NCI-H2107 treated with DMSO at 0.1 percent for 48 hours (cell line): Measurements from ENCODE around the gene TMEM208.
A peak's percentile ranks its signal among the peaks of the same experiment; 100 is the strongest.

ENCODE experiments used
- DNase-seq: peaks from one replicate; lab custom pipeline; 2025; ENCODE audit not compliant: unreplicated experiment; lab: John Stamatoyannopoulos, UW

TMEM208 gene

DNA sequence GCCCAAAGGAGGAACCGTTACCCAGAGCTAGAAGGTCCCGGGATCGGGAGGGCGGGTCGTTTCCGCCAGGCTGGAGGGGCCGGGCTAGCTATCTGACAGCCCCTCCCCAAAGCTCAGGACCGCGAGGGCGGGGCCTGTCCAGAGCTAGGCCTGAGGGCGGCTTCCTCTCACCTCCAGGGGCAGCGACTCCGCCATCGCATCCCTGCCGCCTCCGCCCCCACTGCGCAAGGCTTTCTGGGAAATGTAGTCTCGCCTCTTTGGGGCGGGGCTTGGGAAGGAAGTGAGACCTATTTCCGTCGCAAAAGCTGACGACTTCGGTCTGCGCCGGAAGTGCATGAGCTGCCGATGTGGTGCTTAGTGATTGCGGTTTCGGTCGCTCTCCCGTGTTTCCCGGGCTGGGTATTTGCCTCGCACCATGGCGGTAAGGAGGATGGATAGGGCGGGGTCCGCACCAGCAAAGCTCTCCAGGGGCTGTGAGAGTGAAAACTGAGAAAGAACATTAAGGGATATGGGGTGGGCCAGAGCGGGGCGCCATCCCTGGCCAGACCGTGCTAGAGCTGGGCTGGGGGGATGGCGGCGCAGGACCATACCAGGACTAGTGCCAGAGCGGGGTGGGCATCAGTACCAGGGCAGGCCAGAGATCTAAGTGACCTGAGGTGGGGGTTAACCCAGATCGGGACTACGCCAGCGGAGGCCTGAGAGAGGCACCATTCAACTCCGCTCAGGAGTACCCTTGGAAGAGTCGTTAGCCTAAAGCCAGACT, at the start of gene TMEM208:
TMEM208 (plus strand) TSS at position 327 of the 763 bp plus-strand sequence; CDS start at position 416, 89 bp downstream.
- DNase-seq = peak; percentile 87

DNA sequence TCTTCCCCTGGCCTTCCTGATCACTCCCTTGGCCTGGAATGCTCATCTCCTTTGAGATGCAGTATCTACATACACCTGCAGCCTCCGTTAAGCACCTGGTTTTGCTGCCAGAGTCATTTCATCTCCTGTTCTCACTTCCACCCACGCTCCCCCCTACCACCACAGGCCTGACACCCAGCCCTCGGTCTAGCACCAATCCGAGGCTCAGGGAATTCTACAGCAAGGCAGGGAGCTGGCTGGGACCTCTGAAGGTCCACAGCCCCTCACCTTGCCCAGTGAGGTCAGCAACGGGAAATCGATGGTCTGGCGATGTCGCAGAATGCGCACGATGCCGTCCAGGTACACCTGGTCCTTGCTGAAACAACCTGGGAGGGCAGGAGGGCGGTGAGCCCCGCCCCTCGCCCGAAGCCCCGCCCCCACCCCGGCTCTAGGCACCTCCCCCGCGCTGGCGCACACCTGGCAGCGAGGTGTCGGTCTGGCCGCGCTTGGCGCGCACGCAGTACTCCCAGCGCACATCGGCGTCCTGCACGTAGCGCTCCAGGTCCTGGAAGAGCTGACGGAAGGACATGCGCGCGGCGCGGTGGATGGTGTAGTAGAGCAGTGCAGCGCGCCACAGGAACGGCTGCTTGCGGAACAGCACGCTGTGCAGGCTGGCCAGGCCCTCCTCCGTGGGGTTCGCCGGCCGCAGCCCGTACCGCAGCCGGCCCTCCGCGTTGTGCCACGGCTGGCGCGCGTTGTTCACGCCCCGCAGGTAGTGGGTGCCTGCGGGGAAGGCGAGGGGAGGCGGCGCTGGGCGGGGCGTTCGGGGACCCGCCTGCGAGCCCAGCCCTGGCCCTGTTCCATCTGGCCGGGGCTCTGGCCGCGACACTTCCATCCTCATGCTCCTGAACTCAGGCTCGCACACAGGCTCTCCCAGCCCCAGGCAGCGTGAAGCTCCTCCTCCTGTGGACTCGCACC, 48.9 kb upstream of the TMEM208 start:
- DNase-seq = peak; percentile 58

DNA sequence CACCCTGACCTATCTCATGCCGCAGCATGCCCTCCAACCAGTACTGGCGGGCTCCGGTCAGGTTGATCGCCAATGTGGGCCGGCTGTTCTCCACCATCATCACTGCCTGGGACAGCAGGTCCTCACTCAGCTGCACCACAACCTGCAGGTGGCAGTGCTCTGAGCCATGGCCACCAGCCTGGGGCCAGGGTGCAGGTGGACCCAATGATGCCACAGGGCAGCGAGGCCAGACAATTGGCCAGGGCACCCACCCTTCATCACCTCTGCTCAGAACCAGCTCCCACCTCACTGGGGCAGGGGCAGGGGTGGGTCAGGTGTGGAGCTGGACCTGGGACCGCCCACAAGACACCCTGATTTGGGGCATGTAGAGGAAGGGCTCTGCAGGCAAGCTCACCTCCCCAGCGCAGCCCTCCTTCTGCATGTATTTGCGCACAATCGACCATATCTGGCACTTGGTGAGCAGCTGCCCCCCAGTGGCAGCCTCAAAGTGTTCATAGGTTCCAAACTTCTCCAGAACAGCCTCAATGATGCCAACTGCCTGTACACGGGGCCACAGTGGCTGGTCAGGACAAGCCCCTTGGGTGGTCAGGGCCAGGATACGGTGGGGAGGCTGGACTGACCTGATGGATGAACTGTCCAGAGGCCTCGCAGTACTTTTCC, 47.4 kb upstream of the TMEM208 start:
- DNase-seq = no peak

DNA sequence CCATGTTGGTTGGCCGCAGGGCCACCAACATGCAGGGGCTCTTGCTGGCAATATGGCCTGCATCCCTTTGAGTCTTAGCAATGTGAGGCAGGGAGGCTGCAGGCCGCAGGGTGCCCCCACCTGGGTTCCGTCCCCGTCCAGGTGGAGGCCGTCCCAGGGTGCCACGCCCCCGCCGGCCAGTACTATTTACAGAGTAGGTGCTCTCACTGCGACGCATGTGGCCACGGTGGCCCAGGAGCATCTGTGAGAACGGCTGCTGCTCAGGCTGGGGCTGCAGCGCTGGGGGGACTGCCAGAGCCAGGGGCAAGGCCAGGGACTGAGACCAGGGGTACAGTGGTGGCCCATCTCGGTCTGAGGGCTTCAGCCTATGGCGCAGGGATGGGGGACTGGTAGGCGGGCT, 46.8 kb upstream of the TMEM208 start:
- no peak for DNase-seq

DNA sequence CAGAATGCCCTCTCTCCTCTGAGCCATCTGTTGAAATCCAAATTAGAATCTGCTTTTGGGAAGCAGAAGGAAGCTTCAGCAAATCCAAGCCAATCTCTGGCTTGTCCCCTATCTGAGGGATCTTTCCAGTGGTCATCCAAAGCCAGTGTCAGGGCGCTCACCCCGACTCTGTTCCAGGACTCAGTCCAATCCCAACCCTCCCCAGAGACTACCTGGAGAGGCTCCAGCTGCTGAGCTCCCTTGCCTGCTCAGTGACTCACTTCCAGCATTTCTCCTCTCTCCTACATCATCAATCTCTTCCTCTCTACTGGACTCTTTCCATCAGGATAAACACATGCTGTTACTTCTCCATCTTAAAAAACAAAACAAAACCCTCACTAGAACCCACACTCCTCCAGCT, 45.6 kb upstream of the TMEM208 start:
- DNase-seq = no peak

DNA sequence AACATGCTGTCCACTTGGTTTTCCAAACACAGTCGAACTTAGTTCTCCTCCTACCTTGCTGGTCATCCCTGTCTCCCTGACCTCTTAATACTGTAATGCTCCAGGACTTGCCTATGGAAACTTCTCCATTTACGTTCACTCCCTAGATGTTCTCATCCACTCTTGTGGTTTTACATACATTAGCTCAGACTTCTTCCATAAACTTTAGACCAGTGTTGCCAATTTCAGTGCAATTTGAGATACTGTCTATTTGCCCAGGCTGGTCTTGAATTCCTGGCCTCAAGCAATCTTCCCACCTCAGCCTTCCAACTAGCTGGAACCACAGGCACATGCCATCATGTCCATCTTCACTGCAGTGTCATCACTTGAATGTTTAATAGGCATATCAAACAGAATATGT, 44.6 kb upstream of the TMEM208 start:
- no peak for DNase-seq

DNA sequence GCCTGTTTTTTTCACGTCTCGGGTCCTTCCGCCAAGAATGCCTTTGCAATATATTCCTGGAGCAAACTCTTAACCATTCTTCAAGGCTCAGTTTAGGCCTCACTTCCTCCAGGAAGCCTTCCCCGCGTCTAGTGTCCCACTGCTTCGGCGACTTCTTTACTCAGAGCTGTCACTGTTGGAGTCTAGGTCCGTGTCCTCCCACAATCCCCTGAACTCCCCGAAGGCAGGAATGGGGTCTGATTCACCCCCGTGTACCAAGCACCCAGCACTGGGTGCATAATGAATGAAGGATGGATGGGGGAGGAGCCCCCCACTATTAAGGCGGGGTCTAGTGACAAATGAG, 43.7 kb upstream of the TMEM208 start:
- no peak for DNase-seq

DNA sequence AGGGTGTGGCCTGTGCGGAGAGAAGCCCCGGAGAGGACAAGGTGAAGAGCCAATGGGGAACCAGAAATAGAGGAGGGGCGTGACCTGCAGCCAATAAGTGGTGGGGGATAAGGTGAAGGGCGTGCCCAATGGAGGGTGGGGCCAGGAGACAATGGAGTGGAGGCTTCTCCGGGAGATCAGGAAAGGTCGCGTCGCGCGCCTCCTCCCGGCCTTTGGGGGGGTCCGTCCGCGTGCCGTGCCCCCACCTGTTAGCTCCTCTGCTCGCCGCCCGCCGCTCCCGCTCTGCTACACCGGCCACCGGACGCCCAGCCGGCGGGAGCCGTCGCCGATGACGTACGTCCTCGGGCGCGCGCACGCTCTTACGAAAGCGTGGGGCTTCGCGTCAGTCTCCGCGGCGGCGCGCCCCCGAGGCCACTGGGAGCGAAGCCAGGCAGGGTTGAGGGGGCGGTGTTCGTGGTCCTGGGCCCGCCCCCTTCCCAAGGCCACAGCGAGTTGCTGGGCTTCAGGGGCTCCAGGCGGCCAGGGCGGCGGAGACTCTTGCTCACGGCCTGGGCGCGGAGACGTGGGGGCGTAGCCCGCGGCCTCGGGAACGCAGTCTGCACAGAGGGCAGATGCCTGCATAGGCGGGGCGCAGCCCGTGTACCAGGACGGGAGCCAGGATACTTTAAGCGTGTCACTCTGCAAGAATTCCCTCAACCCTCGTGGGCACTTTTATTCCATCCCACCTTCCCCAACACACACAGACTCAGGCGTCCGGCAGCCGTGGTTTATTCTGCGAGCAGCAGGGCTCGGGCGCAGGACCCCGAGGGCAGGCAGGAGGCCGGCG, 43.1 kb upstream of the TMEM208 start, which contains the start of gene MATCAP1:
MATCAP1 (minus strand) TSS at position 337 of the 826 bp plus-strand sequence. CDS start 3,353 bp downstream, outside the sequence.
- peak; percentile 98 for DNase-seq

DNA sequence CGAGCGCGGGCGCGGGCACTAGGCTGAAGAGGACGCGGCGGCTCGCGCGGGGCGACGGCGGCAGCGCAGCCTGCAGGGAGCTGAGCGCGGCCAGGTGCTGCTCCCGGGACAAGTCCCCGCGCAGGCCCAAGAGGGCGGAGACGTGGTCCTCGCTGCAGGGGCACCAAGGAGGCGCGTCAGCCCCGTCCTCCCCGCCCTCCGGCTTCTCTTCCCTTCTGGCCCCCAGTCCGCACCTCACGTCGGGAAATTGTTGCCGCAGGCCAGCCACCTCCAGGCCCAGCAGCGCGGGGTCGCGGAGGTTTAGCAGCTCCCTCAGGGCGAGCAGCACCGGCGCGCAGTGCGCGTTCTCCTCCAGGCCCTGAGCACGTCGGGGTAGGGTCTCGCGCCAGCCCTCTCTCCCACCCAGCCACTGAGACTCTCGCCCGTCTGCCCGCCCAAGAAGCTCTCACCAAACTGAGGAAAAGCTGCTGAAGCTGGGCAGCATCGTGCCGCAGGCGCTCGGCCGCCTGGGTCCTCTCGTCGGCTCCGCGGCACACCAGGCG, 42.4 kb upstream of the TMEM208 start:
- peak; percentile 61 for DNase-seq

DNA sequence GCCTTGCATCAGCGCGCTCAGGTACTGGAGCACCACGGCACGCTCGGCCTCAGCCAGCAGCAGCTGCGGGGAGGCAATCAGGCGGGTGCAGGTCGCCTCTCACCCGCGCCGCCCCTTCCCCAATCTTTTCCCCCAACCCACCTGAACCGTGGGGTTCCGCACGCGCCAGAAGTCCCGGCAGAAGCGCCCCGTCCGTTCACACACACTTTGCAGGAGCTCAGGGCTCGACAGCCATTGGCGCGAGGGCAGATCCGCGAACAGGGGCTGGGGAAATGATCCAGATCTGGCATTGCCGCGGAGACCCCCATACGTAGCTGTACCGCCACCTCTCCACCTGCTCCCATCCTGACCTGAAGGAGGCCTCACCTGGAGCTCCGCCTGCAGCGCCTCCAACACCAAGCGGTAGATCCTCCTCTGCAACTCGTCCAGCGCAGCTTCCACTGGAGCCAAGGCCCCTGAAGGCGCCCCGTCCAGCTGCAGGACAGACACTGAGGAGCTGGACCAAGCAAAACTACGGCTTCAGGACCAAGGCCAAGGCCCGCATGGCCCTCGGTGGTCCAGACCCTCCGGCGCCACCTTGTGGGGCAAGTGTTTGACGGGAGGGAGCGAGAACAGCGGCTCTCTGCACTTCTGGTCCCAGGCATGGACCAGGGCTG, 41.8 kb upstream of the TMEM208 start:
- peak; percentile 36 for DNase-seq

DNA sequence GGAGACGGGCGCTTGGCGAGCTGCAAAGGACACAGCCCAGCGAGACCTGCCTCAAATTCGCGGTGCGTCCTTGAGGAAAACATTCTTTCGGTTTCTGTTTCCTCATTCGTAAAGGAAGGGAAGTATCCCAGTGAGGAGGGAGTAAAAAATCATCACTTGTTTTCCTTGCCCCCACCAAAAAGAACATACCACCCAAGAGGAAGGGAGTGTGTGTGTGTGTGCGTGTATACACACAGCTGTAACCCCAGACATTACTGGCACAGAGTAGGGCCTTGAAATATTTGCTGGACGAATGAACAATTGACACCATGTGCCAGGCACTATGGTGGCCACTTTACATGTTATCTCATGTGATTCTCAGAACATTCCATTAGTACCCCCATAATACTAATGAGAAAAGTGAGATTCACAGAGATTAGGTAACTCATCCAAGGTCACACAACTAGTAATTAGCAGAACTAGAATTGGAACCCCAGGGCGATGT, 41.2 kb upstream of the TMEM208 start:
- no peak for DNase-seq

DNA sequence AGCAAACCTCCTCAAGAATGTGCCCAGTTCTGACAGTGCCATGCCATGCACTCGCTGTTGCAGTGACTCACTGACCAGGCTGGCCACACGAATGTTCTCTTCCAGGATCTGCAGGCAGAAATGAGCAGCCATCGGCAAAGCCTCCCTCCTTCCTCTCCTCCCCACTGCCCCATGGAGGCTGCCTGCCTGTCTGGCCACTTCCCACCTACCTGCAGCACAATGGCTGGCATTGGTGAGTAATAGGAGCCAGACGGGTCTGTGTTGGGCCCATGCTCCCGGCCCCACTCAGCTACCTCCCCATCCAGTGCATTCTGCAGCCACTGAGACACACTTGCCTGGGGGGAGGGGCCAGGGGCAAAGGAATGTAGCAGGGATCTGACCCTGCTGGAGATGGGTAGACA, 40.4 kb upstream of the TMEM208 start:
- DNase-seq = no peak

DNA sequence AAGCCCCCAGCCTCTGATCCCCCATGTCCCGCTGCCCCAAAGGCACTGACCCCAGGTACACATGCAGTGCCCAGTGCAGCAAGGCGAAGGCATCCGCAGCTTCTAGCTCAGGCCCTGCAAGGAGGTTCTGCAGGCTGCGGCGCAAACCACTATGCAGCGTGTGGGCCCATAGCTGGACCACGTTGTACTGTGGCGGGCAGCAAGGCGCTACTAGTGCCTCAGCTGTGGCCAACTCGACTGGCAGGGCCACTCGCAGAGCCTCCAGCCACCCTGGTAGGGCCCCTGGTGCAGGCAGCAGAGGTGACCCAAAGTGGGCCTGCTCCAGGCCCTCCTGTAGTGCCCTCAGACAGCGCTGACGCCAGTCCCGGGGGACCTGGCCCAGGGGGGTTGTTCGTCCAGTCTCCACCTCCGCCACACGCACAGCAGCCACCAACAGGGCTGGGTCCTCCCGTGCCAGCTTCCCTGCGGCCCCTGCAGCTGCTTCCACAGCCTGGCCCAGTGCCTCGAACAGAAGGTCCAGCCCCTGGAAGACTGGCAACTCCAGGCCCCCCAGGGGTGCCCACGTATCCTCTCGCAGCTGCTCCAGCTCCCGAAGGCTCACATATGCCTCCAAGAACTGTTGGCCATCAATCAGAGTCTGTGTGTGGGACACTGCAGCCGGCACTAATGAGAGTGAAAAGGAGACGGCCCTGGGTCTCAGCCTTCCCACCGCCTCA, 39.6 kb upstream of the TMEM208 start:
- no peak for DNase-seq

DNA sequence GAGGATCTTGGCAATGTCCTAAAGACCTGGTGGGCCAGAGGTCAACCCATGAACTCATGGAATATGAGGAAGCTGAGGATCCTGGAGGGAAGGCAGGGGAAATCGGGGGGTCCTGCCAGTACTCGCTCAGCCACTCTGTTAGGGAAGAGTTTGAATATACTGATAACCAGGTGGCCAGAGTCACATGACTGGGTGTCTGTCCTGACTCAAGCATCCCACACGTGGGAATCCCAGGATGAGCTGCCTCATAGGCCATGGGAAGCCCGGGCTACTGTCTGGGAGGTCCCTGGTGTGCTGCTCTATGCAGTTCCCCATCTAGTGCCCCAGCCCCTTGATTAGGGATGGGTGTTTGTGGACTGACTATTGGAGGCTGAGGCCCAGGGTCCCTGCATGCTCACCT, 38.6 kb upstream of the TMEM208 start:
- DNase-seq = no peak

DNA sequence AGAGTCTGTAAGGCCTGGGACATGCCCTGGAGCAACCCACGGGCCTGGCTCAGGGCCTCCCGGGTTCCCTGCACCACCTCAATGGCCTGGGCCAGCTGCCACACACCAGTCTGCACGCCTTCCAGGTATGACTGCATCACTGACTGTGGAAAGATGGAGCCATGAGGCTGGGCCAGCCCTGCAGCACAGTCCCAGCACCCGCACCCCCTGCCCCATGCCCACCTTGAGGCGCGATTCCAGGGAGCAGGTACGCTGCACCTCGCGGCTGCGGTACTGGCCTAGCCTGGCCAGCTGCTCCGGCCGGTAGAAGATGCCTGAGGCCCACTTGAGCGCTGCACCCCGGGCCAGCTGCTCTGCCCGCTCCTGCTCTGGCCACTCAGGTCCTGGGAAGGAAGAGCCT, 38.1 kb upstream of the TMEM208 start:
- DNase-seq = no peak

DNA sequence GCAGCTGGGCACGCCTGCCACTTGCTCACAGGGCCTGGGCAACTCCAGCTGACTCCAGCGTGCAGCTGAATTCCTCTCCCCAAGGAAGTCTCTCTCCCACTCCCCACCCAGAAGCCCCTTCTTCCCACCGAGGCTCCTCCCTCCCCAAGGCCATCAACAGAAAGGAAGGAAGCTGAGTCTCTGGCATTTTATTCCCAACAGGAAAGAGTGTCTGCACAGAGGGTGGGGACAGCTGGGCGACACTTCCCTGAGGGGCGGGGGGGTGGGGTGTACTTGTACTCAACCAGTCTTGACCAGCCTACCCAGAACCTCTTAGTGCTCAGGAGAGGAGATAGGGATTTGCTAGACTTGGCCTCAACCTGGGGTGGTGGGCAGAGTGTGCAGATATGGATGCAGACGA, 36.9 kb upstream of the TMEM208 start, which contains the start of gene EXOC3L1:
EXOC3L1 (minus strand) TSS at position 96 of the 400 bp plus-strand sequence. CDS start 460 bp downstream, outside the sequence.
- no peak for DNase-seq

DNA sequence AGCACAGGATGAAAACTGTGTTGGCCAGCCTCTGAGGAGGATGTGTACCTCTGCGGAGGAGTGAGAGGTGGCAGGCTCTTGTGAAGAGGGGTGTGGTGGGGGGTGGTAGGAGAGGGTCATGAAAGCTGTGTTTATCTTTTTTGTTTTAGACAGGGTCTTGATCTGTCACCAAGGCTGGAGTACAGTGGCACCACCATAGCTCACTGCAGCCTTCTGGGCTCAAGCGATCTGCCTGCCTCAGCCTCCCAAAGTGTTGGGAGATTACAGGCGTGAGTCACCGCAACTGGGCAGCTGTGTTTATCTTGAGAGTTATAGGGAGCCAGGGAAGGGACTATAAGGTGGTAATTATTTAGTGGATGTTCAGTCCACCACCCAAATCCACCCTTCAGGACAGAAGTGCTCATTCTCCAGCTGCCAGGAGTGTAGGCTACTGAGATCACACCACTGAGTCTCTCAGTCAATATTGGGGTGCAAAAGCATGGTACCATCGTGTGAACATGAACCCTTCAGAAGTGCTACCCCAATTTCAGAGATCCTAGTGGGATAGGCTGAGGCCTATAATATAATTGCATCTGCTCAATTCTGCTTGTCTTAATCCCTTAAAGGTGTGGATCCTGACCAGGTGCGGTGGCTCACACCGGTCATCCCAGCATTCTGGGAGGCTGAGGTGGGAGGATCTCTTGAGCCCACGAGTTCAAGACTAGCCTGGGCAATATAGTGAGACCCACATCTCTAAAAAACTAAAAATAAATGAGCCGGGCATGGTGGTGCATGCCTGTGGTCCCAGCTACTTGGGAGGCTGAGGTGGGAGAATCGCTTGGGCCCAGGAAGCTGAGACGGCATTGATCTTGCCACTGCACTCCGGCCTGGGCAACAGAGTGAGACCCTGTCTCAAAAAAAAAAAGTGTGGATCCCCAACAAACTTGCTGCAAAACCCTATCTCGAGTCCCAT, 36.2 kb upstream of the TMEM208 start:
- DNase-seq = no peak
